B cell (primary cell): ENCODE measurements around the gene HCFC1. TPM values are rescaled to one million over a fixed set of nuclear protein-coding genes. Genes with fewer than 3 reads are reported as not detected.

Source experiments
- ATAC-seq: fragments of 200-7000 bp; cut with Tn5 transposase; one replicate; pipeline ENCODE4 v1.10.0; 2021; ENCODE audit warnings: low read depth, mild to moderate bottlenecking, moderate number of reproducible peaks, moderate library complexity
- CTCF ChIA-PET: fragments of 350-600 bp; sonication (Branson Sonifier 250); formaldehyde crosslinking; loops from one replicate; lab custom pipeline; 2021; ENCODE audit warnings: antibody characterized with exemption, inconsistent platforms; lab: Charles Lee
- POLR2A ChIA-PET: fragments of 350-600 bp; sonication (Branson Sonifier 250); formaldehyde crosslinking; loops from one replicate; lab custom pipeline; 2021; ENCODE audit warnings: antibody characterized with exemption; lab: Charles Lee
- DNase-seq: peaks from one replicate; pipeline ENCODE4 v3.0.0; 2013
- H2AFZ ChIP-seq: 2 replicates; pipeline ENCODE4 v1.6.1; 2012; ENCODE audit warnings: mild to moderate bottlenecking, low read depth, low read length; ENCODE audit not compliant: insufficient read depth, poor library complexity, severe bottlenecking
- H3K27ac ChIP-seq, 2 donors: 1 replicate in 1 of 2; 2 replicates in 1 of 2; pipeline ENCODE4 v1.5.1; 2012 to 2013; ENCODE audit warnings: low read length in 2 of 2, mild to moderate bottlenecking in 2 of 2, moderate library complexity in 1 of 2
- H3K27me3 ChIP-seq, 4 experiments: fragments of 200-600 bp in 1 of 4; sonication (generic) in 1 of 4; replicated peaks in 1 of 4; 1 replicate in 2 of 4; 2 replicates in 2 of 4; pipeline versions ENCODE4 v1.6.1 to v1.7.0; 2013 to 2016; ENCODE audit warnings: low read length in 3 of 4, mild to moderate bottlenecking in 2 of 4, mixed read lengths in 1 of 4, moderate library complexity in 1 of 4; ENCODE audit not compliant: insufficient read depth in 4 of 4, control insufficient read depth in 3 of 4; ENCODE audit errors: control extremely low read depth in 1 of 4
- H3K36me3 ChIP-seq, 2 experiments: replicated peaks in 1 of 2; 1 replicate in 1 of 2; 2 replicates in 1 of 2; pipeline versions ENCODE4 v1.6.1 to v1.7.1; 2013; ENCODE audit warnings: low read length in 1 of 2; ENCODE audit not compliant: insufficient read depth in 2 of 2, control insufficient read depth in 1 of 2; ENCODE audit errors: control extremely low read depth in 1 of 2, extremely low read depth in 1 of 2
- H3K4me1 ChIP-seq, 2 donors: fragments of 200-600 bp in 1 of 2; sonication (generic) in 1 of 2; 1 replicate in 1 of 2; 2 replicates in 1 of 2; pipeline versions ENCODE4 v1.5.1 to v1.6.1; 2013 to 2017; ENCODE audit warnings: low read length in 2 of 2; ENCODE audit not compliant: control insufficient read depth in 2 of 2, insufficient read depth in 2 of 2
- H3K4me2 ChIP-seq: replicated peaks from 2 replicates; pipeline ENCODE3; 2012; ENCODE audit warnings: mild to moderate bottlenecking, low read depth, low read length; ENCODE audit not compliant: poor library complexity, severe bottlenecking
- H3K4me3 ChIP-seq, 5 experiments: fragments of 200-600 bp in 1 of 5; sonication (generic) in 1 of 5; 1 replicate in 3 of 5; 2 replicates in 2 of 5; pipeline versions ENCODE4 v1.5.1 to v1.7.0; 2011 to 2016; ENCODE audit warnings: low read length in 4 of 5, mild to moderate bottlenecking in 4 of 5, low read depth in 2 of 5, control low read depth in 1 of 5, moderate library complexity in 1 of 5; ENCODE audit not compliant: insufficient read depth in 1 of 5; ENCODE audit errors: control extremely low read depth in 1 of 5, extremely low read depth in 1 of 5
- H3K79me2 ChIP-seq: fragments of 200-600 bp; sonication (generic); one replicate; pipeline ENCODE4 v1.6.0; 2016; ENCODE audit warnings: low read length; ENCODE audit not compliant: control insufficient read depth, insufficient read depth
- H3K9ac ChIP-seq: fragments of 200-600 bp; sonication (generic); 2 replicates; pipeline ENCODE4 v1.6.1; 2017; ENCODE audit warnings: mild to moderate bottlenecking, low read length, moderate library complexity
- H3K9me3 ChIP-seq, 3 donors: one replicate each; pipeline versions ENCODE4 v1.6.1 to v1.7.1; 2013; ENCODE audit warnings: low read length in 2 of 3; ENCODE audit not compliant: control insufficient read depth in 2 of 3, insufficient read depth in 1 of 3; ENCODE audit errors: control extremely low read depth in 1 of 3
- H4K20me1 ChIP-seq: 2 replicates; pipeline ENCODE4 v1.6.0; 2012; ENCODE audit warnings: mild to moderate bottlenecking, low read length; ENCODE audit not compliant: insufficient read depth, control insufficient read depth, poor library complexity, severe bottlenecking
- H3K27ac Mint-ChIP-seq: one replicate; pipeline ENCODE4 v1.8.0; 2021; ENCODE audit warnings: mixed read lengths
- H3K27me3 Mint-ChIP-seq: one replicate; pipeline ENCODE4 v1.8.0; 2021; ENCODE audit warnings: mixed read lengths
- H3K4me1 Mint-ChIP-seq: one replicate; pipeline ENCODE4 v1.8.0; 2021; ENCODE audit warnings: mixed read lengths
- H3K4me3 Mint-ChIP-seq: one replicate; pipeline ENCODE4 v1.8.0; 2021; ENCODE audit warnings: mixed read lengths
- H3K9me3 Mint-ChIP-seq: one replicate; pipeline ENCODE4 v1.8.0; 2022; ENCODE audit warnings: mixed read lengths; ENCODE audit not compliant: insufficient read depth
- EZH2 ChIP-seq: IDR thresholded peaks from 2 replicates; pipeline ENCODE4 v1.6.1; 2012; ENCODE audit warnings: borderline replicate concordance, low read depth, mild to moderate bottlenecking, moderate library complexity, low read length; ENCODE audit not compliant: insufficient read depth, poor library complexity, severe bottlenecking
- WGBS: methylation state at CpG from one replicate; pipeline ENCODE4 v1.1.5; 2013; ENCODE audit warnings: missing lambda C conversion rate; ENCODE audit not compliant: insufficient coverage; 5-methylcytosine and 5-hydroxymethylcytosine counted together
- intact Hi-C: fragments of 100-400 bp; cut with micrococcal nuclease; formaldehyde crosslinking; loops from one replicate; pipeline ENCODE4 v1.10.0; 2022
- polyA plus RNA-seq: library from polyadenylated mRNA; depleted of rRNA; stranded (reverse); fragments of >200 nt; gene quantifications from 2 replicates; pipeline ENCODE4 v1.2.3, GENCODE V29; 2012
- total RNA-seq, 2 donors: library from RNA; stranded (reverse); fragments of 120-200 nt in 1 of 2; gene quantifications; 1 replicate in 1 of 2; 2 replicates in 1 of 2; pipeline versions ENCODE4 v1.2.3 to v1.2.4, GENCODE V29; 2013 to 2022
- TF ChIP-seq, protein P1 (sequence below): fragments of 200-600 bp; IDR thresholded peaks from one replicate; pipeline ENCODE4 v1.8.0; 2022; ENCODE audit warnings: antibody characterized with exemption, mild to moderate bottlenecking

The HCFC1 gene
- total and polyA plus RNA-seq, 2 donors (not counting 1 experiment from before 2014, with no cell fraction given): 32.1 to 57.7 TPM

GRCh38 chrX:153924149-153924861 lies 47.3 kb downstream of the HCFC1 start:
- H3K79me2 ChIP-seq: peaks cover 41% of the 10 kb centered on the region
- intact Hi-C loops: loop anchor here (2.0 kb wide), 1 partner anchor 200 kb away; the partner anchor contains the start of genes ABCD1 and BCAP31
- Mint-ChIP-seq H3K27me3 (no peaks in the 10 kb centered on the region), H3K4me3 (peak overlapping the region; percentile 96), H3K27ac (peak overlapping the region; percentile 98), H3K9me3 (no peaks in the 10 kb centered on the region), H3K4me1 (peaks cover 45% of the 10 kb centered on the region)
- peak overlapping the region; percentile 42 to 88 for H3K27ac ChIP-seq
- TF ChIP-seq, protein P1, sequence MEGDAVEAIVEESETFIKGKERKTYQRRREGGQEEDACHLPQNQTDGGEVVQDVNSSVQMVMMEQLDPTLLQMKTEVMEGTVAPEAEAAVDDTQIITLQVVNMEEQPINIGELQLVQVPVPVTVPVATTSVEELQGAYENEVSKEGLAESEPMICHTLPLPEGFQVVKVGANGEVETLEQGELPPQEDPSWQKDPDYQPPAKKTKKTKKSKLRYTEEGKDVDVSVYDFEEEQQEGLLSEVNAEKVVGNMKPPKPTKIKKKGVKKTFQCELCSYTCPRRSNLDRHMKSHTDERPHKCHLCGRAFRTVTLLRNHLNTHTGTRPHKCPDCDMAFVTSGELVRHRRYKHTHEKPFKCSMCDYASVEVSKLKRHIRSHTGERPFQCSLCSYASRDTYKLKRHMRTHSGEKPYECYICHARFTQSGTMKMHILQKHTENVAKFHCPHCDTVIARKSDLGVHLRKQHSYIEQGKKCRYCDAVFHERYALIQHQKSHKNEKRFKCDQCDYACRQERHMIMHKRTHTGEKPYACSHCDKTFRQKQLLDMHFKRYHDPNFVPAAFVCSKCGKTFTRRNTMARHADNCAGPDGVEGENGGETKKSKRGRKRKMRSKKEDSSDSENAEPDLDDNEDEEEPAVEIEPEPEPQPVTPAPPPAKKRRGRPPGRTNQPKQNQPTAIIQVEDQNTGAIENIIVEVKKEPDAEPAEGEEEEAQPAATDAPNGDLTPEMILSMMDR: peak; percentile 40
- TF ChIP-seq EZH2: no peak
- CTCF ChIA-PET: interaction anchor here (0.9 to 13.1 kb wide), 13 partner anchors 11 to 983 kb away, joined by 3 to 325 read pairs (median 5); partner anchors contain the start of genes HCFC1, IDH3G, IRAK1 and NAA10
- peaks cover 0 to 22% of the 10 kb centered on the region in 2 experiments for H3K36me3 ChIP-seq
- POLR2A ChIA-PET: interaction anchor here (1.1 to 5.2 kb wide), 7 partner anchors 11 to 47 kb away, joined by 3 to 58 read pairs (median 5); partner anchors contain the start of genes HCFC1, NAA10 and RENBP
- peaks cover 42 to 57% of the 10 kb centered on the region in 2 donors for H3K4me1 ChIP-seq
- DNase-seq (peak; percentile 79), ATAC-seq (no peak)
- H2AFZ ChIP-seq: no peak overlapping the region
- H3K9me3 ChIP-seq: no peaks in the 10 kb centered on the region
- H3K4me3 ChIP-seq: peak overlapping the region; percentile 65 to 88 (median 73)
- 0% methylated on average over 5 of the region's 14 CpGs for WGBS
- H3K9ac ChIP-seq: peak overlapping the region; percentile 96
- H3K4me2 ChIP-seq: peak overlapping the region; percentile 98
- peaks cover 33% of the 10 kb centered on the region for H4K20me1 ChIP-seq
- no peaks in the 10 kb centered on the region for H3K27me3 ChIP-seq
